Measurements from ENCODE around the gene CYB5R4.
"Not testable (repeated sequence)": the region's sequence is repeated elsewhere in the genome, so short reads cannot be mapped to it uniquely, and the experiment has no call there.

CYB5R4 gene

DNA sequence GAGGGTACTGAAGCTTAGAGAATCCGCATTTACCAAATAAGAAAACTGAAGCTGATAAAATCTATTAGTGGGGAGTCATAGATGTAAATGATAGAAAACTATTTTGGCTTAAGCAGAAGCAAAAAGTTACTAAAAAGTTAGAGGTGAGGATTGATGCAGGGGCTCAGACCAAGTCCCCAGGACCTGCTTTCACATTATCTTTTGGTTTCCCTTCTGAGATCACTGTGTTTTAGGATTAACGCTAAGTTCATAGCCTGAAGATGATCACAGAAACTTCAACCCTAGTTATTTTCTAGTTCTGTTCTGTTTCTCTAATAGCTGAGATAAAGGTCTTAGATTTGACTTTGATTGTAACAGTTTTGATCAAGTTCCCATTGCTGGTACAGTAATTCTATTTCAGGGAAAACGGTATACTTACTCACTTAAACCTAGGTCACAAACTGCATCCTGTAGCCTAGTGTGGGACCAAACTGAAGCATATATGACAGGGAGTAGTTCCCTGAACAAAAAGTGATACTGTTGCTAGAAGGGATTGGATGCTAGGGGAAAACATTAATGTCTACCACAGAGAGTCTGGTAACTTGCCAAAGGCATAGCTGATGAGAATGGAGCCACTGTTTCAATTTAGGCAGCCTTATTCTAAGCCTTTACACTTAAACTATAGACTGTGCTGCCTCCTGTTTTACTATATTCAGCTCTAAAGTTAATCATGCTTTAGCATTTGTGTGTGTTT, 13.1 kb downstream of the CYB5R4 start:
- no peak for TF ChIP-seq JUND (IDR thresholded peaks at IDR 0.05; ENCODE audit: low read depth)
- in situ Hi-C loops (cut with HindIII; ENCODE audit: low pct_unique_long_range_greater_than_20kb, low sequenced_read_pairs) = no loop called here
- no peak for DNase-seq (ENCODE audit: low read depth in 1 of 2, low spot score in 1 of 2)

DNA sequence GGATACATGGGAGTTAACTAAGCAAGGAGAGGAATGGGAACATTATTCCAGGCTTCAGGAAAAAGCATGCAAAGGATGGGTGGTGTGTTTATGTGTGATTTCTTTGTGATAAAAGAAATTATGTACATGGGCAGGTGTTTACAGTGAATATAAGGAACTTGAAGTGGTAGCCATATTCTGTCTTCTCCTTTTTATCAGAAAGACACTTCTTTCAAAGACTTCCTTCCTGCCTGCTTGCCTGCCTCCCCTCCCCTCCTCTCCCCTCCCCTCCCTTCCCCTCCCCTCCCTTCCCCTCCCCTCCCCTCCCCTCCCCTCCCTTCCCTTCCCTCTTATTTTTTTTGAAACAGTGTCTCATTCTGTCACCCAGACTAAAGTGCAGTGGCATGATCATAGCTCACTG, 14.4 kb downstream of the CYB5R4 start:
- no peak for DNase-seq (ENCODE audit: low read depth in 1 of 2, low spot score in 1 of 2)
- in situ Hi-C loops (cut with HindIII; ENCODE audit: low pct_unique_long_range_greater_than_20kb, low sequenced_read_pairs) = no loop called here
- no peak for TF ChIP-seq JUND (IDR thresholded peaks at IDR 0.05; ENCODE audit: low read depth)

DNA sequence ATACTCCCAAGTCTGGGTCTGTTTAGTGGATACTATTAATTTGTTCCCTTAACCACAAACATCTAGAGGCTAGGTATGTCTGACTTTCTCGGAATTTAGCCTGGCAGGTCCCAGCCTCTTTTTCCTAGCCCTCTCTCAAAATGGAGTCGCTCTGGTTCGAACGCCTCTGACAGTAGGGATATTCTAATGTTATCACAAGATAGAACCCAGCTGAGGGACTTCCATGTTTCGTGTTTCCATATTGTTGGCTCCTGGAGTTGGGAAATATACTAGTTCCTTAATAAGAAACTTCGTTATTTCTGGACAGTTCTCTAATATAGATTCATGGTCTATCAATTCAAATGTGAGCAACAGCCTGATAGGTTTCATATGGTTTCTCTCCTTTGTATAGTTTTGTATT, 16.4 kb downstream of the CYB5R4 start:
- in situ Hi-C loops (cut with HindIII; ENCODE audit: low pct_unique_long_range_greater_than_20kb, low sequenced_read_pairs) = no loop called here
- no peak for DNase-seq (ENCODE audit: low read depth in 1 of 2, low spot score in 1 of 2)
- no peak for TF ChIP-seq JUND (IDR thresholded peaks at IDR 0.05; ENCODE audit: low read depth)

DNA sequence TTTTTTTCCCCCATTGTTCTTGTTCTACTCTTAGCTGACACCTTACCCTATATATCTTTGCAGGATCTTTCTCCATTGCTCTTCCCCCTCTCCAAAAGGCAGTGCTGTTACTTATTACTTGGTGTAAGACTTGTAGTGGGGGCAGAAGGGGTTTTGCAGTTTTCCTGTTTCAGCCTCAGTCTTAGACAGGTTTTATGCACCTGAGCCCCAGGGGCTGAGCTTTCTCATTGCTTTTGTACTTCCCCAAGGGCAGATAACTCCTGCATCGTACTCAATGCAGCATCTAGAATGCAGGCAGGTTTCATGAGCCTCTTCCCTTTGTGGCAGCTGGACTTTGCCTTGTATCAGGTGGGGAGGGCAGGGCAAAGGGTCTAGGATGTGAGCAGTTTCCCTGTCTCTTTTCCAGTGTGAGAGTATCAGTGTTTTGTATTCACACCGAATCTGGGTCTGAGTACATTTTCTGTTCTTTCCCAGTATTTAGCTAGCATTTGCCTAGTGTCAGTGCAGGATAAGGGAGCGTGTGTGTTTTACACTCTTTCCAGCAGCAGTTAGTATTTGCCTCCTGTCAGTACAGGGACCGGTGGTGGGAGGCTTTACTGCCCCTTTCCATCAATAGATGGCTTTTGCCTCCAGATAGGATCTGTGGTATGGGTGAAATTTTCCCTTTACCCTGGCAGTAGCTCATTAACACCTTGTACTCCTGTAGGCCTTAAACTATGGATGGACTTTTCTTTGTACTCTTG, 19.6 kb downstream of the CYB5R4 start:
- no peak for DNase-seq (ENCODE audit: low read depth in 1 of 2, low spot score in 1 of 2)
- TF ChIP-seq JUND (IDR thresholded peaks at IDR 0.05; ENCODE audit: low read depth) = no peak
- in situ Hi-C loops (cut with HindIII; ENCODE audit: low pct_unique_long_range_greater_than_20kb, low sequenced_read_pairs) = no loop called here

DNA sequence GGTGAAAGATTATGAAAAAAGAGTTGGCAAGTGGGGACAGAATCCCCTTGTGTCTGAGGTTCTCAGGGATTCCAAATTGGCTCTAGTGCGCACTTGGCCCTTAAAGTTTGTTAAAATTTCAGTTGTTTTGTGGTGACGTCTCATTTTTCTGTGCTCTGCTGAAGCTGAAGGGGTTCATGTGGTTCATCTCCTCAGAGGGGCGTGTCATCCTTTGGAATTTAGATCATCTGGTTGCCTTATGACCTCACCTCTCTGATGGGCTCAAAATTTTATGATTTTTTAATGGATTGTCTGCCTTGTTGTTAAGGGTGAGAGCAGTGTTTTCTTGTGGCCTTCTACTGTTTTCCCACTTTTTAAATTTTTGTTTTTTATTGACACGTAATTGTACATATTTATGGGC, 20.3 kb downstream of the CYB5R4 start:
- TF ChIP-seq JUND (IDR thresholded peaks at IDR 0.05; ENCODE audit: low read depth) = no peak
- in situ Hi-C loops (cut with HindIII; ENCODE audit: low pct_unique_long_range_greater_than_20kb, low sequenced_read_pairs) = no loop called here
- DNase-seq (ENCODE audit: low read depth in 1 of 2, low spot score in 1 of 2) = no peak

DNA sequence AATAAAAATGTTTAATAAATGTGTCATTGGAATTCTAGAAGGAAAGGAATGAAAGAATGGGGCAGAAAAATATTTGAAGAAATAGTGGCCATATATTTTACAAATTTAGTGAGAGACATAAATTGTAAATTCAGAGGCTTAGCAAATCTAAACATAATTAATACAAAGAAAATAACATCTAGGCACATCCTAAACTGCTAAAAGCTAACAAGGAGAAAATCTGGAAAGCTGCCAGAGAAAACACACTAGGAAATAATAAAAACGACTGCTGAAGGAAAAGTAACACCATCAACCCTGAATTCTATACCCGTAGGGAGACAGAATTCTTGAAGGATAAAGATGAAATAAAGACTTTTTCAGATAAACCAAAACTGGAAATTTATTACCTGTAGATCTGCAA, 23.8 kb downstream of the CYB5R4 start:
- TF ChIP-seq JUND (IDR thresholded peaks at IDR 0.05; ENCODE audit: low read depth) = no peak
- DNase-seq (ENCODE audit: low read depth in 1 of 2, low spot score in 1 of 2) = no peak
- in situ Hi-C loops (cut with HindIII; ENCODE audit: low pct_unique_long_range_greater_than_20kb, low sequenced_read_pairs) = no loop called here

DNA sequence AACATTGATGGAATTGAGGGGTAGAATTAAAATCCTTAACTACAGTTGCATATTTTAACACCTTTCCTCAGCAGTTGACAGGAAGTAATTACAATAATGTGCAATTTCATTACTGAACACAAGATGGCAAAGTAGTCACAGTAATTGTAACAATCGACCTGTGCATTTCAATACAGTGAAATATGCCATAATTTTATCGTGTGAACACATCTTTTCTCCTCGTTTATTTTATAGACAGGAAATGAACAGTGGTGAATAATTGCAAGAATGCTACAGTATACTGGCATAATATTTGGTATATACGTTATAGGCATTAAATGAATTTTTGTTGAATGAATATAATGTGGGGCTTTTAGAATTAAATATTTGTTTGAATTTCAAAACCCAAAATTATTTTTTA, 25.0 kb downstream of the CYB5R4 start:
- DNase-seq (ENCODE audit: low read depth in 1 of 2, low spot score in 1 of 2) = peak; percentile 26 to 59
- in situ Hi-C loops (cut with HindIII; ENCODE audit: low pct_unique_long_range_greater_than_20kb, low sequenced_read_pairs) = no loop called here
- TF ChIP-seq JUND (IDR thresholded peaks at IDR 0.05; ENCODE audit: low read depth) = no peak

DNA sequence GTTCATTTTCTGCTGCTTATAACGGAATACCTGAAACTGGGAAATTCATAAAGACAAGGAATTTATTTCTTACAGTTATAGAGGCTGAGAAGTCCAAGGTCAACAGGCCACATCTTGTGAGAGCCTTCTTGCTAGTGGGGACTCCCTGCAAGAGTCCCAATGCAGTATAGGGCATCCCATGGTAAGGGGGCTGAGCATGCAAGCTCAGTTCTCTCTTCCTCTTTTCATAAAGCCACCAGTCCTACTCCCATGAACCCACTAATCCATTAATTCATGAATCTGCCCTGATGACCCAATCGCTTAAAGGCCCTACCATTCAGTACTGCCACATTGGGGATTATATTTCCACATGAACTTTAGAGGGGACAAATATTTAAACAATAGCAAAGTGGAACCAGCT, 26.5 kb downstream of the CYB5R4 start:
- in situ Hi-C loops (cut with HindIII; ENCODE audit: low pct_unique_long_range_greater_than_20kb, low sequenced_read_pairs) = no loop called here
- TF ChIP-seq JUND (IDR thresholded peaks at IDR 0.05; ENCODE audit: low read depth) = no peak
- DNase-seq (ENCODE audit: low read depth in 1 of 2, low spot score in 1 of 2) = no peak

DNA sequence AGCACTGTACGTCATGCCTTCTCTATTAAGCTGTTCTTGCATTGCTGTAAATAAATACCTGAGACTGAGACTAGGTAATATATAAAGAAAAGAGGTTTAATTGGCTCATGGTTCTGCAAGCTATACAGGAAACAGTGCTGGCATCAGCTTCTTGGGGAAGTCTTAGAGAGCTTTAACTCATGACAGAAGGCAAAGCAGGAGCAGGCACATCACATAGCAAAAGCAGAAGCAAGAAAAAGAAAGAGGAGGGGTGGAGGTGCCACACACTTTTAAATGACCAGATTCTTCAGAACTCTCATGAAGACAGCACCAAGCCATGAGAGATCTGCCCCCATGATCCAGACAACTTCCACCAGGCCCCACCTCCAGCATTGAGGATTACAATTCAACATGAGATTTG, 30.1 kb downstream of the CYB5R4 start:
- no peak for TF ChIP-seq JUND (IDR thresholded peaks at IDR 0.05; ENCODE audit: low read depth)
- no peak for DNase-seq (ENCODE audit: low read depth in 1 of 2, low spot score in 1 of 2)
- in situ Hi-C loops (cut with HindIII; ENCODE audit: low pct_unique_long_range_greater_than_20kb, low sequenced_read_pairs) = no loop called here

DNA sequence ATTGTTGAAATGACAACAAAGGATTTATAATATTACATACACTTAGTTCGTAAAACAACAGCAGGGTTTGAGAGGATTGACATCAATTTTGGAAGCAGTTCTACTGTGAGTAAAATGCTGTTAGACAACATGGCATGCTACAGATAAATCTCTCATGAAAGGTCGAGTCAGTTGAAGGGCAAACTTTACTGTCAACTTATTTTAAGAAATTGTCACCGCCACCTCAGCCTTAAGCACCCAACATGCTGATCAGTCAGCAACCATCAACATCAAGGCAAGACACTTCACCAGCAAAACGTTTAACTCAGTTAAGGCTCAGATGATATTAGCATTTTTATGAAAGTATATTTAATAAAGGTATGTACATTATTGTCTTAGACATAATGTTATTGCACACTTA, 31.0 kb downstream of the CYB5R4 start:
- TF ChIP-seq JUND (IDR thresholded peaks at IDR 0.05; ENCODE audit: low read depth) = no peak
- in situ Hi-C loops (cut with HindIII; ENCODE audit: low pct_unique_long_range_greater_than_20kb, low sequenced_read_pairs) = no loop called here
- DNase-seq (ENCODE audit: low read depth in 1 of 2, low spot score in 1 of 2) = no peak

DNA sequence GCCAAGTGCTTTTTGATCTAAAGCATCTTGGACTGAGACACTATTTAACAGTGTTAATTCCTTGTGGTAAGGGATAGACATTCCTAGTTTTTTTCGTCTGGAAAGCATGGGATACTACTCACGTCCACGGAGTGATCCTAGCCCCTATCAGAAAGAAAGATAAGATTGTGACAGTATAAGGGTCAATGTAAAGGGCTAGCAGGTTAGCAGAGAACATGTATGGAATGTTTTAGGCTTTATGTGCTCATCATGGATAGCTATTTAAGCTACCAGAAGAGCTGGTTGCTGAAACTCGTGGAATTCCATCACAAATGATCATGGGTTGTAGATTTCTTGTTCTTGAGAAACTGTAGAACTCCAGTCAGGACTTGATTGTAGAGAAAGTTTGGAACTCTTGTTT, 32.1 kb downstream of the CYB5R4 start:
- no peak for TF ChIP-seq JUND (IDR thresholded peaks at IDR 0.05; ENCODE audit: low read depth)
- in situ Hi-C loops (cut with HindIII; ENCODE audit: low pct_unique_long_range_greater_than_20kb, low sequenced_read_pairs) = no loop called here
- no peak for DNase-seq (ENCODE audit: low read depth in 1 of 2, low spot score in 1 of 2)

DNA sequence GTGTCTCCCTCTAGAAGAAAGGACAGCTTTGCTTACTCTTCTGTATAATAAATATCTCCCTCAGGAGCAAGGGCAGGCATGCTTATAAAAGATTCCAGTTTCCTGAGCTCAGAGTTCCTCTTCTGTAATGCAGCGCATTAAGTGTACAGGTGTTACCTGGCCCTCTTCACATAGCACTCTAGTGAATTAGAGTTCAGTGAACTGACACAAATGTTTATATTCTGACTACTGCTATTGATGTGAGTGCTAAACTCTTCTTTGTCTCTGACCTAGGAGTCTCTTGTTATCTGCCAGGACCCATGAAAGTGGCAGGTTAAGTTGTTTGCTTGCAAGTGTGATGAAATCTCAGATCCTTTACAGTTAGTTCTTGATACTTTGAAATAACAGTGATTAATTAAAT, 33.5 kb downstream of the CYB5R4 start:
- DNase-seq (ENCODE audit: low read depth in 1 of 2, low spot score in 1 of 2) = no peak
- in situ Hi-C loops (cut with HindIII; ENCODE audit: low pct_unique_long_range_greater_than_20kb, low sequenced_read_pairs) = no loop called here
- no peak for TF ChIP-seq JUND (IDR thresholded peaks at IDR 0.05; ENCODE audit: low read depth)

DNA sequence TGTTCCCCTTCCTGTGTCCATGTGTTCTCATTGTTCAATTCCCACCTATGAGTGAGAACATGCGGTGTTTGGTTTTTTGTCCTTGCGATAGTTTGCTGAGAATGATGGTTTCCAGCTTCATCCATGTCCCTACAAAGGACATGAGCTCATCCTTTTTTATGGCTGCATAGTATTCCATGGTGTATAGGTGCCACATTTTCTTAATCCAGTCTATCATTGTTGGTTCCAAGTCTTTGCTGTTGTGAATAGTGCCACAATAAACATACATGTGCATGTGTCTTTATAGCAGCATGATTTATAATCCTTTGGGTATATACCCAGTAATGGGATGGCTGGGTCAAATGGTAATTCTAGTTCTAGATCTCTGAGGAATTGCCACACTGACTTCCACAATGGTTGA, 37.6 kb downstream of the CYB5R4 start:
- in situ Hi-C loops (cut with HindIII; ENCODE audit: low pct_unique_long_range_greater_than_20kb, low sequenced_read_pairs); DNase-seq (ENCODE audit: low read depth in 1 of 2, low spot score in 1 of 2): not testable (repeated sequence)

DNA sequence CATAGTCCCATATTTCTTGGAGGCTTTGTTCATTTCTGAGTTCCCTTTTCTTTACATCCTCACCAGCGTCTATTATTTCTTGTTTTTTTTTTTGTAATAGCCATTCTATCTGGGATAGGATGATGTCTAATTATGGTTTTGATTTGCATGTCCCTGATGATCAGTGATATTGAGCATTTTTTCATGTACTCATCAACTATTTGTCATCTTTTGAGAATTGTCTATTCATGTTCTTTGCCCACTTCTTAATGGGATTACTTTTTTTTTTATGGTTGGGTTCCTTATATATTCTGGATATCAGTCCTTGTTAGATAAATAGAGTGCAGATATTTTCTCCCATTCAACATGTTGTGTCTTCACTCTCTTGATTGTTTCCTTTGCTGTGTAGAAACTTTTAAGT, 42.1 kb downstream of the CYB5R4 start:
- DNase-seq (ENCODE audit: low read depth in 1 of 2, low spot score in 1 of 2) = no peak
- in situ Hi-C loops (cut with HindIII; ENCODE audit: low pct_unique_long_range_greater_than_20kb, low sequenced_read_pairs) = no loop called here
- no peak for TF ChIP-seq JUND (IDR thresholded peaks at IDR 0.05; ENCODE audit: low read depth)

Data from T47D (cell line).